ENCODE data around the gene BCCIP. TPM values are rescaled to one million over a fixed set of nuclear protein-coding genes. Genes with fewer than 3 reads are reported as not detected.

The BCCIP gene
- total RNA-seq, 2 experiments from 2014 or later: 59.1 to 96.2 TPM

DNA sequence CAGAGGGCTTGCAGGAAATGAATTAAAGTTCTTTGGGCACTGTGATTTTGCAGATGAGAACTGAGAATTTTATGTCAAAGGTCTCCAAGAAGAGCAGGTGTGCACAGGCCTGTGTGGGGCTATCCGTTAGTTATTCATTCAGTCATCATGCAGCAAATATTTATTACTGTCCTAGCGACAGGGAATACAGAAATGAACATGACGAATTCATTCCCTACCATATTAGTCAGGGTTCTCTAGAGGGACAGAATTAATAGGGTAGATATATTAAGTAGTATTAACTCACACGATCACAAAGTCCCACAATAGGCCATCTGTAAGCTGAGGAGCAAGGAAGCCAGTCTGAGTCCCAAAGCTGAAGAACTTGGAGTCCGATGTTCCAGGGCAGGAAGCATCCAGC, 44.8 kb upstream of the BCCIP start:
- Histone ChIP-seq H3K27ac (ENCODE audit: low read depth, low read length, poor library complexity, severe bottlenecking) (no peak overlapping the region), H3K4me1 (ENCODE audit: insufficient read depth, low read length, poor library complexity, severe bottlenecking) (peaks cover under 1% of the 10 kb centered on the region), H3K4me3 (ENCODE audit: low read depth, low read length, poor library complexity, severe bottlenecking) (no peak overlapping the region), H2AFZ (ENCODE audit: low read length) (no peak overlapping the region), H3K9me3 (ENCODE audit: low read length) (no peaks in the 10 kb centered on the region), H3K4me2 (ENCODE audit: low read length) (no peak overlapping the region), H3K36me3 (ENCODE audit: insufficient read depth, low read length) (no peaks in the 10 kb centered on the region), H4K20me1 (ENCODE audit: insufficient read depth, low read length) (no peaks in the 10 kb centered on the region), H3K9me2 (ENCODE audit: insufficient read depth, low read length) (no peaks in the 10 kb centered on the region), H3K79me2 (ENCODE audit: insufficient read depth, low read depth, low read length) (no peaks in the 10 kb centered on the region)
- POLR2A ChIA-PET: no interaction called here
- CTCF ChIA-PET (ENCODE audit: unreplicated experiment): no interaction called here
- DNase-seq (ENCODE audit: low spot score): no peak
- intact Hi-C loops (cut with micrococcal nuclease; ENCODE audit: unreplicated experiment): no loop called here
- TF ChIP-seq, protein P1, sequence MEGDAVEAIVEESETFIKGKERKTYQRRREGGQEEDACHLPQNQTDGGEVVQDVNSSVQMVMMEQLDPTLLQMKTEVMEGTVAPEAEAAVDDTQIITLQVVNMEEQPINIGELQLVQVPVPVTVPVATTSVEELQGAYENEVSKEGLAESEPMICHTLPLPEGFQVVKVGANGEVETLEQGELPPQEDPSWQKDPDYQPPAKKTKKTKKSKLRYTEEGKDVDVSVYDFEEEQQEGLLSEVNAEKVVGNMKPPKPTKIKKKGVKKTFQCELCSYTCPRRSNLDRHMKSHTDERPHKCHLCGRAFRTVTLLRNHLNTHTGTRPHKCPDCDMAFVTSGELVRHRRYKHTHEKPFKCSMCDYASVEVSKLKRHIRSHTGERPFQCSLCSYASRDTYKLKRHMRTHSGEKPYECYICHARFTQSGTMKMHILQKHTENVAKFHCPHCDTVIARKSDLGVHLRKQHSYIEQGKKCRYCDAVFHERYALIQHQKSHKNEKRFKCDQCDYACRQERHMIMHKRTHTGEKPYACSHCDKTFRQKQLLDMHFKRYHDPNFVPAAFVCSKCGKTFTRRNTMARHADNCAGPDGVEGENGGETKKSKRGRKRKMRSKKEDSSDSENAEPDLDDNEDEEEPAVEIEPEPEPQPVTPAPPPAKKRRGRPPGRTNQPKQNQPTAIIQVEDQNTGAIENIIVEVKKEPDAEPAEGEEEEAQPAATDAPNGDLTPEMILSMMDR (conservative IDR thresholded peaks at IDR 0.05; ENCODE audit: low read length): no peak
- no peak for TF ChIP-seq EZH2phosphoT487 (IDR thresholded peaks at IDR 0.05; ENCODE audit: borderline replicate concordance, low read depth, low read length)
- no TSS peak for BruUV-seq (replicated peaks)

DNA sequence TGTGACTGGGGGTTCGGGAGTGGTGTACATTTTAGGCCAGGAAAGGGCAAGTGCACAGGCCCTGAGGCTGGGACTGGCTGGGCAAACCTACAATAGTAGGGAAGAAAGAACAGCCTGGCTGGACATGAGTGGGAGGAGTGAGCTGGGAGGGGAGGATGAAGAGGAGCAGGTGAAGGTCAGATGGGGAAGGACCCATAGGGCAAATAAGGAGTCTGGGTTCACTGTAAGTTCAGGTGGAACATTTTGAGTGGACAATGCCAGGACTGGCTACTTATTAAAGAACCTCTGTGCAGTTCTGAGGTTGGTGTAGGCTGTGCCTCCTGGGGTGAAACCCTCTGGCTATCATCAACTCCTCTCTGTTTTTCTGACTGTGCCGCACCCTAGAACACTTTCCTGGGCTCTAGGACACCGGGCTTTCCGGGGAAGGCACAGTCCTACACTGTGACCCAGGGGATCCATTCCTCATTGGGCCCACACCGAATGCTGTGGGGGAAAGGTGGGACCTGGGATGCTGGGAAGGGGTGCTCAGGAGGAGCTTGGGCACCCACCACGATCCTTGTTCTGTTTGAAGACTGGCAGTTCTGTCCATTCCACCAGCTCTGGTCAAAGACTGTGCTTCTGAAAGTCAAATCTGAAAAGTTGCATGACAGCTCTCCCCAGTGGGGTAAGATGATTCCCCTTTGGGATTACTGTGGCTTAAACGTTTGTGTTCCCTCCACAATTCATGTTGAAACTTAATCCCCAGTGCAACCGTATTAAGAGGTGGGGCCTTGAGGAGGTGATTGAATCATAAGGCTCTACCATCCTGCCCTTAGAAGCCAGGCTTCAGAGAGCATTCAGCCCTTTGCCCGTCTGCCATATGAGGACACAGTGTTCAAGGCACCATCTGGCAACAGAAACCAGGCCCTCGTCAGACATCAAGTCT, 43.7 kb upstream of the BCCIP start:
- H4K20me1 ChIP-seq (ENCODE audit: insufficient read depth, low read length): no peaks in the 10 kb centered on the region
- H3K79me2 ChIP-seq (ENCODE audit: insufficient read depth, low read depth, low read length): no peaks in the 10 kb centered on the region
- H3K36me3 ChIP-seq (ENCODE audit: insufficient read depth, low read length): no peaks in the 10 kb centered on the region
- peaks cover 6% of the 10 kb centered on the region for H3K4me1 ChIP-seq (ENCODE audit: insufficient read depth, low read length, poor library complexity, severe bottlenecking)
- H2AFZ ChIP-seq (ENCODE audit: low read length): no peak overlapping the region
- BruUV-seq (replicated peaks): no TSS peak
- TF ChIP-seq EZH2phosphoT487 (IDR thresholded peaks at IDR 0.05; ENCODE audit: borderline replicate concordance, low read depth, low read length): no peak
- TF ChIP-seq, protein P1 (conservative IDR thresholded peaks at IDR 0.05; ENCODE audit: low read length): no peak
- H3K4me2 ChIP-seq (ENCODE audit: low read length): no peak overlapping the region
- H3K4me3 ChIP-seq (ENCODE audit: low read depth, low read length, poor library complexity, severe bottlenecking): no peak overlapping the region
- H3K27ac ChIP-seq (ENCODE audit: low read depth, low read length, poor library complexity, severe bottlenecking): no peak overlapping the region
- intact Hi-C loops (cut with micrococcal nuclease; ENCODE audit: unreplicated experiment): no loop called here
- H3K9me3 ChIP-seq (ENCODE audit: low read length): no peaks in the 10 kb centered on the region
- H3K9me2 ChIP-seq (ENCODE audit: insufficient read depth, low read length): no peaks in the 10 kb centered on the region
- DNase-seq (ENCODE audit: low spot score): no peak
- ChIA-PET CTCF (ENCODE audit: unreplicated experiment) (no interaction called here), POLR2A (no interaction called here)

DNA sequence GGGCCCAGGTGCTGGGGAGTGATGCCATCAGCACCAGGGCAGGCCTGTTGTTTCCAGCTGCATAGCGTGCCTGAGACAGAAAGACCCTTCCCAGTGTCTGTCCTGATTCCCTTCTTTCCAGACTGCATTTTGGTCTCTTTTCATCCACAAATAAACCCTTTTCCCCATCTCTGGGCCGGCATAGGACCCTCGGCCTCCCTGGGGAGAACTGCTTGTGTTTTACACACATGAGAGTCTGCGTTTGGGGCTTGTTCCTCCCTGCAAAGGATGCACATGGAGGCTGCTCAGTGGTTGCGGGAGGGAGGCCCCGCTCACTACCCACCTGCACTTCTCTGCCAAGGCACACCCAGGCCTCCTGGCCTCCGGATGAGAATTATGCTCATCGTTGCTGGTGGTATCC, 42.0 kb upstream of the BCCIP start:
- Histone ChIP-seq H2AFZ (ENCODE audit: low read length) (no peak overlapping the region), H3K36me3 (ENCODE audit: insufficient read depth, low read length) (no peaks in the 10 kb centered on the region), H4K20me1 (ENCODE audit: insufficient read depth, low read length) (no peaks in the 10 kb centered on the region), H3K79me2 (ENCODE audit: insufficient read depth, low read depth, low read length) (no peaks in the 10 kb centered on the region), H3K27ac (ENCODE audit: low read depth, low read length, poor library complexity, severe bottlenecking) (no peak overlapping the region), H3K9me3 (ENCODE audit: low read length) (no peaks in the 10 kb centered on the region), H3K9me2 (ENCODE audit: insufficient read depth, low read length) (no peaks in the 10 kb centered on the region), H3K4me2 (ENCODE audit: low read length) (no peak overlapping the region), H3K4me1 (ENCODE audit: insufficient read depth, low read length, poor library complexity, severe bottlenecking) (peaks cover 6% of the 10 kb centered on the region), H3K4me3 (ENCODE audit: low read depth, low read length, poor library complexity, severe bottlenecking) (no peak overlapping the region)
- no peak for DNase-seq (ENCODE audit: low spot score)
- intact Hi-C loops (cut with micrococcal nuclease; ENCODE audit: unreplicated experiment): no loop called here
- TF ChIP-seq, protein P1 (conservative IDR thresholded peaks at IDR 0.05; ENCODE audit: low read length): no peak
- TF ChIP-seq EZH2phosphoT487 (IDR thresholded peaks at IDR 0.05; ENCODE audit: borderline replicate concordance, low read depth, low read length): no peak
- no TSS peak for BruUV-seq (replicated peaks)
- ChIA-PET POLR2A (interaction anchor here (0.6 kb wide), 1 partner anchor 35 kb away, joined by 3 read pairs; no protein-coding TSS in a partner anchor), CTCF (ENCODE audit: unreplicated experiment) (no interaction called here)
